Measurements from ENCODE around the gene BEST2.
A peak's percentile ranks its signal among the peaks of the same experiment; 100 is the strongest.

The BEST2 gene

GRCh38 chr19:12767150-12767549, 15.6 kb downstream of the BEST2 start:
- TF ChIP-seq CTCF (IDR thresholded peaks at IDR 0.05) = no peak

GRCh38 chr19:12767666-12768065, 16.1 kb downstream of the BEST2 start:
- TF ChIP-seq CTCF (IDR thresholded peaks at IDR 0.05) = no peak

GRCh38 chr19:12769689-12770088, 18.1 kb downstream of the BEST2 start:
- no peak for TF ChIP-seq CTCF (IDR thresholded peaks at IDR 0.05)

GRCh38 chr19:12770922-12771321, 19.3 kb downstream of the BEST2 start:
- TF ChIP-seq CTCF (IDR thresholded peaks at IDR 0.05) = no peak

- TF ChIP-seq CTCF (IDR thresholded peaks at IDR 0.05) = no peak
Observed at GRCh38 chr19:12772323-12772722, 20.7 kb downstream of the BEST2 start.

GRCh38 chr19:12773571-12773970, 22.0 kb downstream of the BEST2 start:
- TF ChIP-seq CTCF (IDR thresholded peaks at IDR 0.05) = peak; percentile 24; the same call in 1 of the 2 replicates

GRCh38 chr19:12774588-12775555, 23.3 kb downstream of the BEST2 start, which contains the start of gene HOOK2:
HOOK2 (minus strand) TSS chr19:12775552; CDS start chr19:12775449, 103 bp downstream.
- TF ChIP-seq CTCF (IDR thresholded peaks at IDR 0.05) = no peak
